GM21423 (cell line): ENCODE data around the gene ARHGEF10L.

Experiments
- ATAC-seq: cut with Tn5 transposase; IDR thresholded peaks from one replicate; pipeline ENCODE4 v1.9.1; 2021; ENCODE audit warnings: mild to moderate bottlenecking, moderate library complexity; ENCODE audit not compliant: unreplicated experiment

Gene ARHGEF10L

DNA sequence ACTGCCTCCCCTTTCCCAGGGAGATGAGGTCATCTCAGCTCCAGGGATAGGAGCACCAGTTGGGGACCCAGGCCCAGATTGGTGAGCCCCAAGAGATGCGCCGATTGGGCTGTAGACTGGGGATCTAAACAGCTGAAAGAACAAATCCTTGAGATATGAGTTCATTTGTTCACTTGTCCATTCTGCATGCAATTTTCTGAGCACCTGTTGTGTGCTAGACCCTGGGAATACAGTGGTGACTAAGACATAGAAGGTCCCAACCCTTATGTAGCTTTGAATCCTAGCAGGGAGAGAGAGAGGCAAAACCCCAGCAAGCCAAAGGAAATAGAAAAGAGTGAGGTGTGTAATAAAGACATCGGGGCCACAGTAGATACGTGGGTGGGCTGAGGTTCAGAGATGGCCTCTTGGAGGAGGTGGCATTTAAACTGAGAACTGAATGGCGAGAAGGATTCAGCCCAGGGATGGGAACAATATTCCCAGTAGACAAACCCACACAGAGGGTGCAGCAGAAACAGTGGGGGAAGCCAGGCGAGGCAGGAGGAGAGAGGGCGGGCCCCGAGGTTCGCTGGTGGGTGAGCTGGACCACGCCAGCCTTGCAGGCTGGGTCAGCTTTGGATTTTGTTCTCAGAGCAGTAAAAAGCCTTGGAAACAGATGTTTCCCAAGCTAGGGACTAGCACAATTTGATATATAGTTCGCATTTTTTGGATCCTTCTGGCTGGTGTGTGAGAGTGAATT is 110.0 kb downstream of the ARHGEF10L start:
- no peak for ATAC-seq

DNA sequence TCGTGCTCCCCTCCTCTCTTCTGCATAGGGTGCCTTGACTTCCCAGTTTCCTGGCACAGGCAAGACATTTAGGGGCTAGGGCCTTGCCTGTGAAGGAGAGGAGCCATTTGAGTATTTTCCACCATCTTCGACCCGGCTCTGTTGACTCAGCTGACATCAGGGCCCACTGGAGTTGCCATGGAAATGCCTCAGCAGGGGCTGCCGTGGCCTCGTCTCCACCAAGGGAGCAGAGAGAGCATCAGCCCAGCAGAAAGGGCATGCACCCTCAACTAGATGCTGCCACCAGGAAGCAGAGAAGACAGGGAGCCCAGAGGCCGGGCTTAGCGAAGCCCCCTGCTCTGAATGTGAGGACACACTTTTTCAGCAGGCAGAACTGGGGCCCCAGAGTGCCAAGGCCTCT is 113.8 kb downstream of the ARHGEF10L start:
- ATAC-seq = no peak

DNA sequence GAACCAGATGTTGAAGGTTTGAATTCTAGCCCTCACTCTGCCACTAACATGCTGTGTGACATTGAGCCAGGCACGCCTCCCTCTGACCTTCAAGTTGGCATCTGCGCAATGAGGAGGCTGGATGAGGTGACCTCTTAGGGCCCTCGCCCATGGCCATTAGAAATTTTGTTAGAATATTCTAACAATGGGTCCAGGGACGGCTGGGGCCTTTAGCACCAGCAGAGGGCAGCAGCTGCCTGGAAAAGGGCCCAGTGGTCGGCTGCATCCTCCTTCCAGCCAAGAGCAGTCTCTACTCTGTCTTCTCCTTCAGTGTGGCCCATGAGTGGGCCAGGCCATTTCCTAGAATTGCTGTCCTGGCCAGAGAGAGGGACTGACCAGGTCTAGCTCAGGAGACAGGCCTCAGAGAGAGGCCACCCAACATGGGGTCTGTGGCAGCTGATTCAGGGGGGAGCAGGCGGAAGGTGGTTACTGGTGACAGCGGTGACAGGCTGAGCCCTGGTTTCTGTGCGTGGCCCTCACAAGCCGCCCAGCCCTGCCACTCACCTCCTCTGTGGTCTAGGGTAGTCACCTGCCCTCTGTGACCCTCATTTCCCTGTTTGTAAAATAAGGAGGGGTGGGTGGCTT is 114.3 kb downstream of the ARHGEF10L start:
- ATAC-seq = no peak

DNA sequence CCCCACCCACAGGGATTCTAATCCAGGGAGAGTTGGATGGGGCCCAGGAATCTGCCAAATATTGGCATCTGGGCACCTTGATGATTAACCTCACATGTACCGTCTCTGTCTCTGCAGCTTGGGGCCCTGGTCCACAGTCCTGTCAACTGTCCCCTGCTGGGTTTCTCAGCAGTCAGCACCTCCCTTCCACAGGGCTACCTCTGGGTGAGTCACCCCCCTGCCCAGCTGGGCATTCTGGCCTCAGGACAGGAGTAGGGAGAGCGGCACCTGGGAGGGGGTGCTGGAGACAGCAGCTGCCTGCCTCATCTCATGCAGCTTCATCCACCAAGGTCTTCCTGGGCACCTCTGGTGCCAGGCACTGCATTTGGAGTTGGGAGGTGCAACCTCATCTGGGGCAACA is 115.0 kb downstream of the ARHGEF10L start:
- ATAC-seq = no peak

DNA sequence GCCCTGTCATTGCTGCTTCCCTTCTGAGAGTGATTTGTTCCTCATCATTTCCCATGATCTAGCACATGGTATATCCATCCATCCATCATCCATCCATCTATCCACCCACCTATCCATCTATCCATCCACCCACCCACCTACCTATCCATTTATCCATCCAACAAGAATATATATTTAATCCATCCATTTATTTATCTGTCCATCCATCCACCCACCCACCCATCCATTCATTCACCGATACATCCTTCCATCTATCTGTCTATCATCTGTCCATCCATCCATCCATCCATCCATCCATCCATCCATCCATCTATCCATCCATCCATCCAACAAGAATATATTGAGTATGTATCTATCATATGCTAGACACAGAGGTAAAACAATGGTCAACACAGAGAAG is 115.7 kb downstream of the ARHGEF10L start:
- no peak for ATAC-seq

DNA sequence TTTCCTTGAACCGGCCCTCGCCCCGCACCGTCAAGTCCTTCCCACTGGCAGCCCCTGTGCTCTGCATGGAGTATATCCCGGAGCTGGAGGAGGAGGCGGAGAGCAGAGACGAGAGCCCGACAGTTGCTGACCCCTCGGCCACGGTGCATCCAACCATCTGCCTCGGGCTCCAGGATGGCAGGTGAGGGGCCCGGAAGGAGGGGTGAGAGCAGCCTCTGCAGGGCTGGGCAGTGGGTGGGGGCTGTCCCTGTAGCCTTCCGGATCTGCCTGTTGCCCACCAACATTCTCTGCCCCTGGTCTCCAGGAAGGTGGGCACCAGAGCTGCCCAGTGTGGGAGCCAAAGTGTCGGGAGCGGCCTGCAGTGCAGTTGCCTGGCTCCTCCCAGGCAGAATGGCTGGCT is 116.4 kb downstream of the ARHGEF10L start:
- no peak for ATAC-seq

DNA sequence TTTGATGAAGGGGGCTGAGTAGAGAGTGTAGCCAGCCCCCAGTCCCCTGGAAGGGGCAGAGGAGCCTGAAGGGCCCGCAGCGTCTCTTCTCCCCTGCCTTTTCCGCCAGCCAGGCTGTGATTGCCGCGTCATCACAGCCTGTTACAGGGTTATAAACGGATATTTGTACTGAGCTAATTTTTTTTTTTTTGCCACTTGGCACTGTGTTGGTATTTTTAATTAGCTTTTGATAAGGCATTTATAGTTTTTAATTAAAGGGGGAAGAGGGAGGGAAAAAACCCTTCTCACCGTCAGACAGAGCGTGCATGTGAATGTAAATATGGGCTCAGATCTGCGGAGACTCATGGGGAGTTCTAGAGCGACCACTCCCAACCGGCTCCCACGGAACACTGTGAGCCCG is 117.9 kb downstream of the ARHGEF10L start:
- no peak for ATAC-seq

DNA sequence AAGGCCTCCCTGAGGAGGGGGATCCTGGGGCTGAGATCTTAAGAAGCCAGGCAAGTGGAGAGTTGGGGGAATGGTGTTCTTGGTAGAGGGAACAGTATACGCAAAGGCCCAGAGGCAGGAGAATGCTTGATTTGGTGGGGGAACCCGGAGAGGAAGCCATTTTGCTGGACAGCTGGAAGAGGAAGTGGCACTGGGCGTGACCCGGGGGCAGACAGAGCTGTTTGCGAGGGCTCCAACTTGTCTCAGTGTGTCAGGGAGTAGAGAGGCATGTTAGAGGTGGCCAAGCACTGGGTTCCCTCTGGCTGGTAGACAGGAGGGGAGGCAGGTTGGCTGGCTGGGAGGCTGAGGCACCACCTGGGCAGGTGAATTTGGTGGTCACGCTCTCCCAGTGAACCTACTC is 119.3 kb downstream of the ARHGEF10L start:
- no peak for ATAC-seq

DNA sequence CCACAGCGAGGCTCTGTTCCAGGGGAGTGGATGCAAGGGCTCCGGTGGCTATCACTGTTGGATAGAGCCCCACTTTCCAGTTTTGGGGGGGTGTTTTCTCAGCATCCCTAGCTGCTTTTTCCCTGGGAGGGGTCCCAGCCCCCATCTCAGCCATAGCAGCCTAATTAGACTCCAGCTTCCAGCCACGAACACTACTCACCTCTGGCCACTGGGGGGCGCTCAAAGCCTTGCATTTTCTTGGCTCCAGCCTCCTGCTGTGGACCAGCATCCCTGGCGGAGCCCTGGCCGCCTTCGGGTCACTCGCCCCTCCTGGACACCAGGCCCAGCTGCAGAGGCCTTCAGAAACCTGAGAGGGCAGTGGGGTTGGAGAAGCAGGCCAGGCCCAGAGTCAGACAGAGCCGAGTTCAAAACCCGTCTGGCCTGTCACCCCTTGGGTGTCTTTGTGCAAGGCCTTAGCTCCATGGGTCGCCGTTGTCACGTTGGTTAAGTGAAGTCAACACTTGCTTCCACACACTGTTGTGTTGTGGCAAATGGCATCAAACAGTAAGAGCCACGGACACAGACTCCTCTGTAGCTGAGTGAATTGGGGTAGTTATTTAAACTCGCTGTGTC is 122.2 kb downstream of the ARHGEF10L start:
- no peak for ATAC-seq

DNA sequence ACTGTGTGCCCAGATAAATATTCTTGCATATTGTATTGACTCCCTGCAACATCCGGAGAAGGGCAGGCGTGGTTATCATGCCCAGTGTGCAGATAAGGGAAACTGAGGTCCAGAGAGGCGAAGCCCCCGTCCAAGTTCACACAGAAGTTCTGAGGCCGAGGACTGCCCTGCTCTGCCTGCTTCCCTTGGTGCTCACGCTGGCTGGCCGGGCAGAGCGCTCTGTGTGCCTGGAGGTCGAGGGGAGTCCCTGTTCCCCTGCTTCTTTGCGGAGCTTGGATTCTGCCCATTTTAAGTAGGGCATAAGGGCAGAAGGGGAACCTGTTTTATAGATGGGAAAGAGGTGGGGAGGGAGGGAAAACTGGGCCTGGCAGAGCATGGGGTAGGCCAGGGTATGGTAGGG is 122.8 kb downstream of the ARHGEF10L start:
- no peak for ATAC-seq

DNA sequence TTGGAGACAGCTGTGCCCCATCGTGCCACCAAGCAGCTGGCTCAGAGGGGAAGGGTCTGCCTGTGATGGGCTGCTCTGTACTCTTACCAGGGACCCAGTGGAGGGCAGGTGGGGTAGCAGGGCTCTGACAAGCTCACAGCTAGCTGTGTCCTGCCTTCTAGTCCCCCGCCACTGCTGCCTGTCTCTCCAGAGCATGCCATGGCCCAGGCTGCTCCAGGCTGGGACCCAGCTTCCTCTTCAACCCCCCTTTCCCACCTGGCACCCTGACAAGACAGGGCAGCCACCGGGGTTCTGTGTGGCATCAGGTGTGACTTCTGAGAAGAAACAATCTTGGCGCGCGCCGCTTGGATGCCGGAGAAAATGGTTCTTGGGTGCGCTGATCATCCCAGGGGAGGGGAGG is 123.3 kb downstream of the ARHGEF10L start:
- ATAC-seq = no peak

DNA sequence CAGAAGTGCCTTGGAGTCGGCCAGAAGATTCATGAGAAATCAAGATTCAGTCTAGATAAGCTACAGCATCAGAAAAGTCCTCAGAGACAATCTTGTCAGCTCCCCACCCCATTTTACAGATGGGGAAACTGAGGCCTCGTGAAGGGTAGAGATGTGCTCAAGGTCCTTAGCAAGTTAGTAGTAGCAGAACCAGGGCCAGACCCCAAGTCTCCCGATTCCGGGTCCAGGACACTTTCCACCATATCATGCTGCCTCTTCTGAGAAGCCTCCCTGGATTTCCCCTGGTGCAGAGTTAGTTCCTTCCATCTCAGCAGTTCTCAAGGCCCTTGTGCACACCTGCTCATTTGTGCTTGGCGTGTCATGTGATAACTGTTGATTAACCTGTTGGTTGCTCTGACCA is 124.1 kb downstream of the ARHGEF10L start:
- ATAC-seq = no peak

DNA sequence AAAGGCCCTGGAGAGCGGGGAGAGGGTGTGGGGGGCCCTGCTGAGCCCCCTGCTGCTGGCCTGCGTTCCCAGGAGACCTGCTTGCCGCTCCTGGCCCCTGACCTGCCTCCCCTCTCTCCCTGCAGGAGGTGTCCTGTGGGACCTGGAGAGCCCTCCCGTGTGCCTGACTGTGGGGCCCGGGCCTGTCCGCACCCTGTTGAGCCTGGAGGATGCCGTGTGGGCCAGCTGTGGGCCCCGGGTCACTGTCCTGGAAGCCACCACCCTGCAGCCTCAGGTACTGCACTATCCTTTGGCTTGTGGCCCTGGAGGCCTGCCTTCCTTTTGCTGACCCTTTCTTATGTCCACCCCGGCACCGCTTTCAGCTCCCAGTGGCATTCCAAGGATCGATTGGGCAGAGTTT is 124.8 kb downstream of the ARHGEF10L start:
- ATAC-seq = no peak

DNA sequence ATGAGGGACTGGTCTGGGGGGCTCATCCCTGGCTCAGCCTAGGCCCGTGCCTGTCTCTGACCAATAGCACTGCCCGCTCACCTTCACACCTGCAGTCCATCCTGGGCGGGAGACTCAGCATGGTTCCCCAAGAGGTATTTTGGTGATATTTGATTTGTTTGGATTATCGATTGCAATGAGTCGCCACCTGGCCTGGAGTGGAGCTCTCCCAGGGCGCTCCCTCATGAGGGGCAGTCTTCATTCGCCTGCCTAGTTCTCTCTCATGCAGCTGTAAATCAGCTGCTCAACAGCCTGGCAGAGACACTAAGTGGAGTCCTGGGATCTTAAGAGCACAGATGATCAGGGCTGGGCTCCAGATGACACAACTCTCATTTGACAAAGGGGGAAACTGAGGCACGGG is 125.6 kb downstream of the ARHGEF10L start:
- ATAC-seq = no peak

DNA sequence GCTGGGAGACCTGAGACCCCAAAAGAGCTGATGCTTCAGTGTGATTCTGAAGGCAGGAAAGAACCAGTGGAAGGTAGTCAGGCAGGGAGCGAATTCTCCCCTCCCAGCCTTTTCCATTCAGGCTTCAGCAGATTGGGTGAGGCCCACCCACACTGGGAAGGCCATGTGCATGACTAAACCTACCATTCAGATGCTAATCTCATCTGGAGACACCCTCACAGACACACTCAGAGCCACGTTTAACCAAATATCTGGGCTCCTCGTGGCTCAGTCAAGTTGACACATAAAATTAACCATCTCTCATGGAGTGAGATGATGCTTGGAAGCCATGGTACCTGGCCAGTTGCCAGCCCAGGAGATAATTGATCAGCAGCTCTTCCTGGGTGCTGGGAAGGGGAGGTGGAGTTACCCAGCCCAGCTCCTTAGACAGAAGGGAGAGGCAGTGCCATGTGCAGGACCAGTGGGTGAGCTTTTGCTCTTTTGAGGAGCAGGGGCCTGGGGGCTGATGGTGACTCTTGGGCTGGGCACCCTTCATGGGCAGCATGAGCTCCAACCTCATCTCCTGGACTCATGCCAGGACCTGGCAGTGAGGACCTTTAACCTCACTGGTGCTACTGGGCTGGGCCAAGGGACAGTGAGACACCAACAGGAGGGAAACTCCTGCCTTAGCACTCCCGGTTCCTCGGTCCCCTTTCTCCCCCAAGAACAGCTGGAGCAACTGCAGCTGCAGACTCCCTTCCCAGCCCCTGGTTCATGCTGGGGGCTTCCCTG is 126.6 kb downstream of the ARHGEF10L start:
- ATAC-seq = no peak

DNA sequence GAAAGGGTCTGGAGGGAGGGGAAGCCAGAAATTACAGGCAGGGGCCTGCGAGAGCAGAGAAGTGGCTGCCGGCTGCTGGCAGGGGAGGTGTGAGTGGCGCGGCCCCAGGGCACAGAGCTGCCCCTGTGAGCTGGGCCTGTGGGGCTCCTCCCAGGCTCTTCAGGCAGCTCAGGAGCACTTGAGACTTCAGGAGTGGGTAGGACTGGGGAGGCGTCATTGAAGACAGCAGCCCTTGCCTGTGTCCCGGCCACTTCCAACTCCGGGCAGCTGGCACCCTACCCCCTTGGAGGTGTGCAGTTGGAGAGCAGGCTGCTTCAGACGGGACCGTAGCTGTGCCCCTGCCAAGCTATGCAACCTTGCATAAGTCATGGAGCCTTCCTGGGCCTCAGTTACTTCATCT is 128.1 kb downstream of the ARHGEF10L start:
- no peak for ATAC-seq

DNA sequence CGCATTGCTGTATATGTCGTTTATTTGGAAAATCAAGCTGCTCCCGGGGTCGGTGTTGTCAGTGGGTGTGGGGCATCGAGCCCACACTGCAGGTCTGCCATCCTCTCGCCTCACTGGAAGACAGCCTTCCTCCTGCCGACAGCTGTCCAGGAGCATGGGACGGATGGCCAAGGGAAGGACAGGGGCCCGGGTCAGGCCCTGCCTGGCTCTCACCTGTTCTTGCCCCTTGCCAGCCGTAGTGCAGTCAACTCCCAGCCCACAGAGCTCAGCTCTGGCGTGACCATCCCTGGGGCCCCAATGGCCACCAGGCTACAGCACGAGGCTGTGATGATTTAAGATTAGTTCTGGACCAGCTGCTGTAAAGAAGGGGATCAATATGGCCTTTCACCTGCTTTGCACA is 128.7 kb downstream of the ARHGEF10L start:
- no peak for ATAC-seq

DNA sequence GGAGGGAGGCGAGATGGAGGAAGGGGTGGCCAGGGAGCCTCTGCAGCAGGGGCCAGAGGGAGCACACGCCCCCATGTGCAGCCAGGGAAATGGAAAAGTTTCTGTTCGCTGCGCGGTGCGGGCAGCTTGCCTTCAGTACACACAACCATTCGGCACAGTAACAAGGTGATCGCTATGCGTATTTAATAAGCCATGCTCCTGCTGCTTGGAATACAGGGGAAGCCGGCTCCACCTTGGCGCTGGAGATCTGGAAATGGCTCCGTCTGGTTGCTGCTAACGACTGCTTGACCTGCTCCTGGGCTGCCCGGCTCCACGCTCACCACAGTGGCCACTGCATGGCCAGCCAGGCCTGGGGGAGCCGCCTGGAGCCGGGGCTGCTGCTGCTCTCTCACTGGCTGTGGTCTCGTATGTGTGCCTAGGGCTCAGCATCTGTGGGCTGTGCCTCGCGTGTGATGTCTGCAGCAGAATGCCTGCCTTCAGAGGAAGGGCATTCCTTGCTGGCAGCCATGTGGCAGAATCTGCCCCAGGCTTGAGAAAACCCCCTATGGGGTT is 129.2 kb downstream of the ARHGEF10L start:
- no peak for ATAC-seq

DNA sequence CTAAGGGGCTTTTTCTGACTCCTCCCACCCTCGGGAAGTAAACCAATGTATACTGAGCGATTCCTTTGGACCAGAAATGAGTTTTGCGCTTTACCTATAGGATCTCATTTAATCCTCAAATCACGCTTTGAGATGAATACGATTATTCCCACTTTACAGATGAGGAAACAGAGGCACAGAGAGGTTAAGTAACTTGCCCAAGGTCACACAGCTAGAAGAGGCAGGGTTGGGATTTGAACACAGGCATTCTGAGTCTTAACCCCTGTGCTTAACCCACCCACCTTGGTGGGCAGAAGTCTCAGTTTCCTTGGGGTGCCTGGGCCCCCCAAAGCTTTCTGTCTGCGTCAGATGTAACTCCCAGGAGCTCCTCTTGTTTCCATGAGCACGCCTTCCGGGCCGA is 129.8 kb downstream of the ARHGEF10L start:
- no peak for ATAC-seq

DNA sequence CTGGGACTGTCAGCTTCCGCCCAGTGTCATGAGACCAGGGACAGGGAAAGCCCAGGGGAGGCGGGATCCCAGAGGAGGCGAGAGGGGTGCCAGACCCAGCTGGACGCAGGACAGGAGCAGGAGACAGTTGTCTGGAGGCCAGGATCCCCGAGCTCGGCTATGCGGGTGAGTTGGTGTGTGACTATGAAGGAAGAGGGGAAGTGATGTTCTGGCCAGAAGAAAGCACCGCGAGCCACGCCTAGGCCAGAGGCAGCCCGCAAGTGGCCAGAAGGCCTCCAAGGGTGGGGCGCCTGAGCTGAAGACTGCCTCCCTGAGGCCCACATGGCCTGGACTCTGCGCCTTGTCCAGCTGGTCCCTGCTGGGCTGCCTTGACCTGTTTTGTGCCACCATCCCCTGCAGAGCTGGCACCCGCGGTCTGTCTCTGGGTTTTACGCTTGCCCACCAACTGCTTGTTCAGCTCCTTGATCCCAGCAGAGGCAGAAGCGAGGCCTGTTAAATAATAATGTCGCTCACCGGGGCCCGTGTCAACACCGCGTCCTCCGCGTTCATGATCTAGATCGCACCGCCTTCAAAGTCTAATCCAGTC is 130.5 kb downstream of the ARHGEF10L start:
- no peak for ATAC-seq
